Measurements from ENCODE around the gene CEP112. TPM values are rescaled to one million over a fixed set of nuclear protein-coding genes. Genes with fewer than 3 reads are reported as not detected.

CEP112 gene
- total RNA-seq, 2 donors from 2014 or later: 5.9 to 6.2 TPM

GRCh38 chr17:66227212-66228045, 35.5 kb upstream of the CEP112 start:
- TF ChIP-seq, protein P1, sequence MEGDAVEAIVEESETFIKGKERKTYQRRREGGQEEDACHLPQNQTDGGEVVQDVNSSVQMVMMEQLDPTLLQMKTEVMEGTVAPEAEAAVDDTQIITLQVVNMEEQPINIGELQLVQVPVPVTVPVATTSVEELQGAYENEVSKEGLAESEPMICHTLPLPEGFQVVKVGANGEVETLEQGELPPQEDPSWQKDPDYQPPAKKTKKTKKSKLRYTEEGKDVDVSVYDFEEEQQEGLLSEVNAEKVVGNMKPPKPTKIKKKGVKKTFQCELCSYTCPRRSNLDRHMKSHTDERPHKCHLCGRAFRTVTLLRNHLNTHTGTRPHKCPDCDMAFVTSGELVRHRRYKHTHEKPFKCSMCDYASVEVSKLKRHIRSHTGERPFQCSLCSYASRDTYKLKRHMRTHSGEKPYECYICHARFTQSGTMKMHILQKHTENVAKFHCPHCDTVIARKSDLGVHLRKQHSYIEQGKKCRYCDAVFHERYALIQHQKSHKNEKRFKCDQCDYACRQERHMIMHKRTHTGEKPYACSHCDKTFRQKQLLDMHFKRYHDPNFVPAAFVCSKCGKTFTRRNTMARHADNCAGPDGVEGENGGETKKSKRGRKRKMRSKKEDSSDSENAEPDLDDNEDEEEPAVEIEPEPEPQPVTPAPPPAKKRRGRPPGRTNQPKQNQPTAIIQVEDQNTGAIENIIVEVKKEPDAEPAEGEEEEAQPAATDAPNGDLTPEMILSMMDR (IDR thresholded peaks at IDR 0.05): no peak
- intact Hi-C loops (cut with DNase I): no loop called here

GRCh38 chr17:66222798-66223350, 30.9 kb upstream of the CEP112 start:
- DNase-seq: no peak
- Histone ChIP-seq H3K36me3 (no peaks in the 10 kb centered on the region), H3K27ac (no peak overlapping the region), H3K9ac (ENCODE audit: low read depth in 2 of 2, low read length in 2 of 2) (no peak overlapping the region), H3K4me3 (no peak overlapping the region), H3K9me3 (no peaks in the 10 kb centered on the region), H3K4me1 (no peaks in the 10 kb centered on the region), H3K27me3 (no peaks in the 10 kb centered on the region)
- TF ChIP-seq, protein P1 (IDR thresholded peaks at IDR 0.05): no peak
- intact Hi-C loops (cut with DNase I): no loop called here

More at GRCh38 chr17:66227212-66228045, 35.5 kb upstream of the CEP112 start:
- Histone ChIP-seq H3K4me3 (no peak overlapping the region), H3K36me3 (no peaks in the 10 kb centered on the region), H3K27me3 (no peaks in the 10 kb centered on the region), H3K4me1 (no peaks in the 10 kb centered on the region), H3K9ac (ENCODE audit: low read depth in 2 of 2, low read length in 2 of 2) (no peak overlapping the region), H3K9me3 (no peaks in the 10 kb centered on the region), H3K27ac (no peak overlapping the region)
- no peak for DNase-seq

DNA sequence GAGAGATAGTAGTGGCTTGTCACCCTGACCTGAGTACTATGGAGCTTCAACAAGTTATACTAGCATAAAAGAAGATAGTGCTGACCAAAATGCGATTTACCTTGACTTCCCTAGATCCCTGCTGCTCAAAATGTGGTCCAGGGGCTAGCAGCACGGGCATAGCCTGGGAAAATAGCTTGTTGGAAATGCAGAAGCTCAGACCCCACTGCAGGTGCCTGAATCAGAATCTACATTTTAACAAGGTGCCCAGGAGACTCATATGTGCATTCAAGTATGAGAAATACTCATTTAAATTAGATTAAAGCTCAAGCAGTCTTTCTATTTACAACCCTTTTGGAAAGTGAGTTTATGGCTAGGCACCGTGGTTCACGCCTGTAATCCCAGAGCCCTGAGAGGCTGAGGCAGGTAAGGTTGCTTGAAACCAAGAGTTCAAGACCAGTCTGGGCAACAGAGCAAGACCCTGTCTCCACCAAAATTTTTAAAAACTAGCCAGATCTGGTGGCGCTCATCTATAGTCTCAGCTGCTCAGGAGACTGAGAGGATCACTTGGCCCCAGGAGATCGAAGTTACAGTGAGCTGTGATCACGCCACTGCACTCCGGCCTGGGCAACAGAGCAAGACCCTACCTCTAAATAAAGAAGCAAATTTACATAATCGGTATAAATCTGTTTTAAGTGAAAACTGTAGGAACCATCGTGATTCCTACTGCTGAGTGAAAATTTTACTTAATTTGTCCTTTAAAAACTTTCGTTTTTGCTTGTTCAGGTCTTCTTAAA, 30.0 kb upstream of the CEP112 start:
- Histone ChIP-seq H3K9ac (ENCODE audit: low read depth in 2 of 2, low read length in 2 of 2) (no peak overlapping the region), H3K27me3 (no peaks in the 10 kb centered on the region), H3K9me3 (no peaks in the 10 kb centered on the region), H3K27ac (no peak overlapping the region), H3K36me3 (no peaks in the 10 kb centered on the region), H3K4me1 (no peaks in the 10 kb centered on the region), H3K4me3 (no peak overlapping the region)
- TF ChIP-seq, protein P1 (IDR thresholded peaks at IDR 0.05): no peak
- intact Hi-C loops (cut with DNase I): no loop called here
- DNase-seq: no peak

DNA sequence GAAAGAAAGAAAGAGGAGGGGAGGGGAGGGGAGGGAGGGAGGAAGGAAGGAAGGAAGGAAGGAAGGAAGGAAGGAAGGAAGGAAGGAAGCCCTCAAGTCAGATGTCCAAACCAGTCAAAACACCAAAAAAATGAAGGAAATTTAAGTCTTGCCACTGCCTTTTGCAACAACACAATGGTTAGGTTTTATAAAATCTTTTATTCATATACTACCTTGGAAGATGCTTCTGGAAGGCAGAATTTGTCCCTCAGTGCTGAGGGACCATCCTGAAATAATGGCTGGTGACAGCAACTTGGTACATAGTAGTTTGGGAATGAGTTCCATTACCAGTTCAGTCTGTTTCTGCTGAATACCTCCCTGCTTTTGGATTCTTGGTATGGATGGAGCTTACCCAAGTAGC, 29.4 kb upstream of the CEP112 start:
- Histone ChIP-seq H3K27me3 (no peaks in the 10 kb centered on the region), H3K4me1 (no peaks in the 10 kb centered on the region), H3K27ac (no peak overlapping the region), H3K36me3 (no peaks in the 10 kb centered on the region), H3K9me3 (no peaks in the 10 kb centered on the region), H3K9ac (ENCODE audit: low read depth in 2 of 2, low read length in 2 of 2) (no peak overlapping the region), H3K4me3 (no peak overlapping the region)
- no peak for DNase-seq
- intact Hi-C loops (cut with DNase I): no loop called here
- TF ChIP-seq, protein P1 (IDR thresholded peaks at IDR 0.05): no peak

DNA sequence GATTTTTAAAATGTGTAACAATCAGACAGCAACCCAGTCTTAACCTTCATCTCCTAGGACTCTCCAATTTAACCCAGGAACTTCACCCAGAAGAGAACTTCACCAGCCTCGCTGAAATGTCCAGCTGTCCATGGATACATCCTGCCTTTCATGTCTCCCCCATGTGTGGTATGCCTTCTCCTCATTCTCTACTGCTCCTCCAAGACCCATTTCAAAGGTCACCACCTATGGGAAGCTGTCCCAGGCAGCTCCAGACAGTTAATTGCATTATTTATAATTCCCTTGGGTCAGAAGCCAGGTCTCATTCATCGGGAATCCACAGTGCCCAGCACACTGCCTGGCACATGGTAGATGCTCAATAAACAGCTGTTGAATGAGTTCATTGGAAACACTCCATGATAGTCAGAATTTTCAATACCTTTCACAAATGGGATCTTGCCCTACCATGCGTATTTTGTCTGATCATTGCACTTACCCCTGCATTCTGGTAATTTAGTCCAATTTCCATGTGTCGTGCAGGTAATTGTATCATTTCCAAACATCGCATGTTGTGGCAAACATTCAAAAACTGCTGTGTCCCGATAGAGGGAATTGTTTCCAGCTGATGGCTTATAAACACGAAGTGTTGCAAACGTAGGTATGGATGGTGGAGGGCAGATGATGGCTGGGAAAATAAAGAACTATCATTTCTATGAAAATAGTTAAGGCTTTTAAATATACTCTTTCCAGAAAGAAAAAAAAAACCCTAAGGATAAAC, 28.3 kb upstream of the CEP112 start:
- Histone ChIP-seq H3K9ac (ENCODE audit: low read depth in 2 of 2, low read length in 2 of 2) (no peak overlapping the region), H3K36me3 (no peaks in the 10 kb centered on the region), H3K4me1 (no peaks in the 10 kb centered on the region), H3K9me3 (no peaks in the 10 kb centered on the region), H3K4me3 (no peak overlapping the region), H3K27me3 (no peaks in the 10 kb centered on the region), H3K27ac (no peak overlapping the region)
- intact Hi-C loops (cut with DNase I): no loop called here
- no peak for DNase-seq
- TF ChIP-seq, protein P1 (IDR thresholded peaks at IDR 0.05): no peak
